ENCODE measurements around the gene PIGO. TPM values are rescaled to one million over a fixed set of nuclear protein-coding genes. Genes with fewer than 3 reads are reported as not detected.

The PIGO gene
- total and polyA plus RNA-seq, 2 of the 8 experiments (the other 6 are each of a cell fraction or from before 2014, with no cell fraction given), result 20.5 to 31.3 TPM

- no peak for TF ChIP-seq CHD7 (IDR thresholded peaks at IDR 0.05; ENCODE audit: insufficient replicate concordance, low read length)
- no peak for TF ChIP-seq POU5F1 (IDR thresholded peaks at IDR 0.05; ENCODE audit: low read depth, low read length)
- TF ChIP-seq TAF7 (optimal IDR thresholded peaks at IDR 0.05; ENCODE audit: borderline replicate concordance, low read depth, low read length), result peak; percentile 19
- TF ChIP-seq SP2 (IDR thresholded peaks at IDR 0.05; ENCODE audit: low read length), result no peak
- peak; percentile 87 for TF ChIP-seq POLR2AphosphoS5 (IDR thresholded peaks at IDR 0.05; ENCODE audit: low read depth, low read length)
- no peak for TF ChIP-seq TEAD4 (IDR thresholded peaks at IDR 0.05; ENCODE audit: low read depth, low read length)
- no peak for TF ChIP-seq ZNF274 (IDR thresholded peaks at IDR 0.05; ENCODE audit: borderline replicate concordance, extremely low read depth, low read length)
- TF ChIP-seq USF2 (IDR thresholded peaks at IDR 0.05; ENCODE audit: low read length), result 0 out of 2 replicates have a peak, but pooled peaks have one; percentile 4
Observed at GRCh38 chr9:35079426-35080341, 16.7 kb downstream of the PIGO start, which contains the start of gene FANCG (continued).
